Stimulated activated CD4-positive, alpha-beta T cell treated with anti-CD3 and anti-CD28 coated beads, Interleukin-2, amount 100 ng/mL, for 4 hours (primary cell): ENCODE measurements around the gene ACACB.

Experiments used
- DNase-seq: peaks from one replicate; pipeline ENCODE4 v3.0.0-alpha.2; 2020; ENCODE audit warnings: low read depth

Gene ACACB

GRCh38 chr12:109279525-109279924 is 163.1 kb downstream of the ACACB start:
- DNase-seq: no peak

- no peak for DNase-seq
Measured at GRCh38 chr12:109281452-109281851, 165.1 kb downstream of the ACACB start.

GRCh38 chr12:109284392-109284791 is 168.0 kb downstream of the ACACB start:
- no peak for DNase-seq

GRCh38 chr12:109286252-109286651 is 169.9 kb downstream of the ACACB start:
- DNase-seq: no peak

- DNase-seq: no peak
Measured at GRCh38 chr12:109286652-109287051, 170.3 kb downstream of the ACACB start.

GRCh38 chr12:109287181-109287580 is 170.8 kb downstream of the ACACB start:
- DNase-seq: no peak

- no peak for DNase-seq
Measured at GRCh38 chr12:109287811-109288469, 171.6 kb downstream of the ACACB start.

GRCh38 chr12:109288571-109288970 is 172.2 kb downstream of the ACACB start:
- DNase-seq: no peak

GRCh38 chr12:109289004-109289403 is 172.6 kb downstream of the ACACB start:
- no peak for DNase-seq

- DNase-seq: no peak
Measured at GRCh38 chr12:109289551-109289950, 173.2 kb downstream of the ACACB start.

- DNase-seq: no peak
Measured at GRCh38 chr12:109290061-109290460, 173.7 kb downstream of the ACACB start.

- no peak for DNase-seq
Measured at GRCh38 chr12:109291117-109291516, 174.7 kb downstream of the ACACB start.

- no peak for DNase-seq
Measured at GRCh38 chr12:109291521-109292341, 175.3 kb downstream of the ACACB start.

- no peak for DNase-seq
Measured at GRCh38 chr12:109292342-109292711, 175.9 kb downstream of the ACACB start.

- no peak for DNase-seq
Measured at GRCh38 chr12:109293106-109293505, 176.7 kb downstream of the ACACB start.

GRCh38 chr12:109294286-109294796 is 178.0 kb downstream of the ACACB start:
- no peak for DNase-seq

GRCh38 chr12:109295764-109296425 is 179.5 kb downstream of the ACACB start:
- DNase-seq: no peak

- DNase-seq: no peak
Measured at GRCh38 chr12:109296431-109296830, 180.0 kb downstream of the ACACB start.

GRCh38 chr12:109299849-109300248 is 183.5 kb downstream of the ACACB start:
- no peak for DNase-seq

GRCh38 chr12:109301643-109302168 is 185.3 kb downstream of the ACACB start:
- no peak for DNase-seq

- DNase-seq: no peak
Measured at GRCh38 chr12:109302358-109302757, 186.0 kb downstream of the ACACB start.

- no peak for DNase-seq
Measured at GRCh38 chr12:109302770-109303169, 186.4 kb downstream of the ACACB start.

GRCh38 chr12:109304485-109304884 is 188.1 kb downstream of the ACACB start:
- DNase-seq: no peak
